Activated T-cell treated with anti-CD3 and anti-CD28 coated beads, Interleukin-2, amount 50 U/mL, for 72 hours (primary cell): ENCODE results near the gene CHAF1A. TPM values are rescaled to one million over a fixed set of nuclear protein-coding genes. Genes with fewer than 3 reads are reported as not detected.

ENCODE experiments used
- ATAC-seq, 2 donors: fragments of 150-1000 bp; cut with Tn5 transposase; replicated peaks in 1 of 2; 2 replicates each; pipeline ENCODE4 v1.10.0; 2021; ENCODE audit warnings: moderate library complexity in 2 of 2, mild to moderate bottlenecking in 1 of 2
- DNase-seq, 2 donors: peaks; one replicate each; pipeline ENCODE4 v3.0.0; 2021 to 2022; ENCODE audit warnings: mixed read lengths in 1 of 2
- H3K27ac Mint-ChIP-seq: one replicate; pipeline ENCODE4 v1.8.0; 2022; ENCODE audit warnings: mild to moderate bottlenecking, moderate library complexity, mixed read lengths
- H3K27me3 Mint-ChIP-seq: one replicate; pipeline ENCODE4 v1.8.0; 2022; ENCODE audit warnings: low read depth, mixed read lengths
- H3K36me3 Mint-ChIP-seq, 2 donors: one replicate each; pipeline ENCODE4 v1.8.0; 2022; ENCODE audit warnings: mixed read lengths in 2 of 2, mild to moderate bottlenecking in 1 of 2; ENCODE audit not compliant: insufficient read depth in 2 of 2
- H3K4me1 Mint-ChIP-seq: one replicate; pipeline ENCODE4 v1.8.0; 2022; ENCODE audit warnings: low read depth, mixed read lengths
- H3K4me3 Mint-ChIP-seq, 2 donors: one replicate each; pipeline ENCODE4 v1.8.0; 2022; ENCODE audit warnings: mild to moderate bottlenecking in 2 of 2, mixed read lengths in 2 of 2, moderate library complexity in 2 of 2
- H3K9me3 Mint-ChIP-seq, 2 donors: one replicate each; pipeline ENCODE4 v1.8.0; 2022; ENCODE audit warnings: mixed read lengths in 2 of 2
- total RNA-seq, 2 donors: library from RNA; stranded (reverse); gene quantifications; one replicate each; pipeline ENCODE4 v1.2.3, GENCODE V29; 2022

CHAF1A gene
- total RNA-seq, 2 donors from 2014 or later = 74.0 to 79.7 TPM

DNA sequence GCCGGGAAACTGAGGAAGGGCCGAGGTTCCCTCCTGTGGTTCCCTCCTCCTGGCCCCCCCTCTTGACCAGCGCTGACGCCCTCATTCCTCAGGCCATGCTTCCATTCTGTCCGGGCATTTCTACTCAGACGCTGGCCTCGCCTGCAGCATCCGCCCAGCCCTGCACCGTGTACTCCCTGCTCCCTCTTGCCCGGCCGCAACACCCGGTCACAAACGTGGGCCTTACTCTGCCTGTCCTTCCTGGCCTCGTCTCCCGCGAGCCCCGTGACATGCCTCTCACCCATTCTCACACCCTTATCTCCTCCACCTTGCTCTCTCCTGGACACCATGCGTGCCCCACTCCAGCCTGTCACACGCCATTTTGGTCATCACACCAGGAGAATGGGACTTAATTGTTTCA lies 80.9 kb downstream of the CHAF1A start:
- Mint-ChIP-seq H3K4me1 (no peaks in the 10 kb centered on the region), H3K36me3 (peaks cover 0 to 2% of the 10 kb centered on the region in 2 donors), H3K9me3 (no peaks in the 10 kb centered on the region), H3K27ac (no peak overlapping the region), H3K4me3 (no peak overlapping the region), H3K27me3 (no peaks in the 10 kb centered on the region)
- ATAC-seq (no peak), DNase-seq (no peak)

DNA sequence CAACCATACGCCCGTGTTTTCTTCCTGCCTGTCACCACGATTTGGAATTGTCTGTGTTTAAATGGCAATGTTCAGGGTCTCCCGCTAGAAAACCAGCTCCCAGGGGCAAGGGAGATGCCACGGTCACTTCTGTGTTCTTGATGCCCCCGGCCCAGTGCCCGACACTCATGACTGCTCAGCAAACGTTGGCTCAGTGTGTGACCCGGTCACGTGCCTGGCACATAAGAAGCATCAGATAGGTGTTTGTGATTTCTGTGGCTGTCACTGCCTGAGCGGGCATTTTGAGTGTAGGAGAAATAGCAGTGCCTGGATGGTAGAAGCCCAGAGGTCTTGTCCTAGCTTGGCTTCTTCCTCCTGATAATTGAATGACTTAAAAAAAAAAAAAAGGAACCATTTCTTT lies 85.1 kb downstream of the CHAF1A start:
- no peak for ATAC-seq
- Mint-ChIP-seq H3K4me1 (no peaks in the 10 kb centered on the region), H3K27me3 (no peaks in the 10 kb centered on the region), H3K36me3 (peaks cover 0 to 4% of the 10 kb centered on the region in 2 donors), H3K9me3 (no peaks in the 10 kb centered on the region), H3K27ac (no peak overlapping the region), H3K4me3 (no peak overlapping the region)
- no peak for DNase-seq

DNA sequence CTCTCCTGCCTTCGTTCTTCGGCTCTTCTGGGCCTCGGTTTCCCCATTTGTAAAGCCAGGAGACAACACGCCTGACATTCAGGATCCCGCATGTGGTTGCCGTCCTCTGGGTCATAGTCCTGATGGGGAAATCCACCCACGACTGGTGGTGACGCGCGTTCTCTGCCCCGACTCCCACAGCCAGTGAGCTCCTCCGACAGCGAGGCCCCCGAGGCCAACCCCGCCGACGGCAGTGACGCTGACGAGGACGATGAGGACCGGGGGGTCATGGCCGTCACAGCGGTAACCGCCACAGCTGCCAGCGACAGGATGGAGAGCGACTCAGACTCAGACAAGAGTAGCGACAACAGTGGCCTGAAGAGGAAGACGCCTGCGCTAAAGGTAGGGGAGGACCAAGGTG lies 86.1 kb downstream of the CHAF1A start:
- Mint-ChIP-seq H3K9me3 (no peaks in the 10 kb centered on the region), H3K27me3 (no peaks in the 10 kb centered on the region), H3K4me3 (no peak overlapping the region), H3K36me3 (peaks cover 0 to 4% of the 10 kb centered on the region in 2 donors), H3K4me1 (no peaks in the 10 kb centered on the region), H3K27ac (no peak overlapping the region)
- no peak for DNase-seq
- no peak for ATAC-seq

DNA sequence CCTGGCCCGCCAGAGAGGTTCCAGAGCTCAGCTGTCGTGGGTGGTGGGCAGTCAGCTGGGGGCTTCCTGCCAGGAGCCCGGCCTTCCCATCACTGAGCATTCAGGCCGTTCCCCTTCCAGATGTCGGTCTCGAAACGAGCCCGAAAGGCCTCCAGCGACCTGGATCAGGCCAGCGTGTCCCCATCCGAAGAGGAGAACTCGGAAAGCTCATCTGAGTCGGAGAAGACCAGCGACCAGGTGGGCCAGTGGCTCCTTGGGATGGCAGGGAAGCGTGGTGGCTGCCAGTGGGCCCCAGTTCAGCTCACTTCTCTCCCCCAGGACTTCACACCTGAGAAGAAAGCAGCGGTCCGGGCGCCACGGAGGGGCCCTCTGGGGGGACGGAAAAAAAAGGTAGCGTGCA lies 89.0 kb downstream of the CHAF1A start:
- Mint-ChIP-seq H3K9me3 (no peaks in the 10 kb centered on the region), H3K27ac (no peak overlapping the region), H3K4me3 (no peak overlapping the region), H3K4me1 (no peaks in the 10 kb centered on the region), H3K27me3 (no peaks in the 10 kb centered on the region), H3K36me3 (peaks cover 0 to 2% of the 10 kb centered on the region in 2 donors)
- ATAC-seq (no peak), DNase-seq (no peak)

DNA sequence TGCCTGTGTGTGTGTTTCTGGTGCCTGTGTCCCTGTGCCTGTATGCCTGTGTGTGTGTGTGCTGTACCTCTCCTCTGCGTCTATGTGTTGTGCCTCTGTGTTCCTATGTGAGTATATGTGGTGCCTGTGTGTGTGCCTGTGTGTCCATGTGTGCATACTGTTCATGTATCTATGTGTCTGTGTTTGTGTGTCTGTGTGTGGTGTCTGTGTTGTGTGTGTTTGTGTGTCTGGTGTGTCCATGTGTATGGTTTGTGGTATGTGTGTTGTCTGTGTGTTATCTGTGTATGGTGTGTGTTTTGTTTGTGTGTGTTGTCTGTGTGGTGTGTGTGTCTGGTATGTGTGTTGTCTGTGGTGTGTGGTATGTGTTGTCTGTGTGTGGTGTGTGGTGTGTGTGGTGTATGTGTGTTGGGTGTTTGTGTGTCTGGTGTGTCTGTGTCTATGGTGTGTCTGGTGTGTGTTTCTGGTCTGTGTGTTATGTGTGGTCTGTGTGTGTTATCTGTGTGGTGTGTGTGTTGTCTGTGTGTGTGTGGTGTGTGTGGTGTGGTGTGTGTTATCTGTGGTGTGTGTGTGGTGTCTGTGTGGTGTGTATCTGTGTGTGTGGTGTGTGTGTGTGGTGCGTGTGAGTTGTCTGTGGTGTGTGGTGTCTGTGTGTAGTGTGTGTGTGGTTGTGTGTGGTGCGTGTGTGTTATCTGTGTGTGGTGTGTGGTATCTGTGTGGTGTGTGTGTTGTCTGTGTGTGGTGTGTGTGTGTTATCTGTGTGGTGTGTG lies 90.1 kb downstream of the CHAF1A start:
- ATAC-seq (no peak), DNase-seq (no peak)
- Mint-ChIP-seq H3K9me3 (no peaks in the 10 kb centered on the region), H3K36me3 (peaks cover 0 to 2% of the 10 kb centered on the region in 2 donors), H3K27me3 (no peaks in the 10 kb centered on the region), H3K4me1 (no peaks in the 10 kb centered on the region), H3K4me3 (no peak overlapping the region), H3K27ac (no peak overlapping the region)

Other genes starting within 250 kb of the CHAF1A start
- gene CREB3L3, start 249.0 kb upstream of the CHAF1A start, total RNA-seq = under 1 TPM in 1 of 2 donors, not detected in 1; 0.10 TPM
- gene SIRT6, start 220.1 kb upstream of the CHAF1A start, total RNA-seq = 10 to 100 TPM; 44.1 to 45.9 TPM
- gene ANKRD24, start 220.0 kb upstream of the CHAF1A start, total RNA-seq = 1 to 10 TPM; 2.8 to 4.1 TPM
- 10 to 100 TPM; 21.8 to 29.9 TPM for gene EBI3, start 173.1 kb upstream of the CHAF1A start, total RNA-seq
- 10 to 100 TPM; 27.3 to 32.7 TPM for gene YJU2, start 155.6 kb upstream of the CHAF1A start, total RNA-seq
- gene SHD, start 123.4 kb upstream of the CHAF1A start, total RNA-seq = not detected
- gene TMIGD2, start 100.3 kb upstream of the CHAF1A start, total RNA-seq = 10 to 100 TPM; 19.8 to 29.1 TPM
- 10 to 100 TPM; 17.1 to 22.8 TPM for gene FSD1, start 98.0 kb upstream of the CHAF1A start, total RNA-seq
- 10 to 100 TPM in 1 of 2 donors, 1 to 10 TPM in 1; 8.3 to 10.0 TPM for gene STAP2, start 63.8 kb upstream of the CHAF1A start, total RNA-seq
- 10 to 100 TPM in 1 of 2 donors, 1 to 10 TPM in 1; 9.7 to 10.3 TPM for gene MPND, start 59.1 kb upstream of the CHAF1A start, total RNA-seq
- 10 to 100 TPM; 40.6 TPM for gene SH3GL1, start 2.1 kb upstream of the CHAF1A start, total RNA-seq
- gene UBXN6, start 55.2 kb downstream of the CHAF1A start, total RNA-seq = 10 to 100 TPM; 55.2 to 61.3 TPM
- gene HDGFL2, start 69.7 kb downstream of the CHAF1A start, total RNA-seq = 10 to 100 TPM; 48.5 to 58.9 TPM
- under 1 TPM; 0.05 to 0.12 TPM for gene PLIN4, start 115.8 kb downstream of the CHAF1A start, total RNA-seq
- gene PLIN5, start 132.6 kb downstream of the CHAF1A start, total RNA-seq = under 1 TPM; 0.24 to 0.81 TPM
- 1 to 10 TPM in 1 of 2 donors, under 1 TPM in 1; 0.67 to 2.3 TPM for gene LRG1, start 137.4 kb downstream of the CHAF1A start, total RNA-seq
- under 1 TPM; 0.05 to 0.19 TPM for gene SEMA6B, start 157.0 kb downstream of the CHAF1A start, total RNA-seq
- gene TNFAIP8L1, start 236.9 kb downstream of the CHAF1A start, total RNA-seq = 10 to 100 TPM; 22.1 to 25.7 TPM